PC-9 (cell line): ENCODE data around the gene KRT12.

Source experiments
- EZH2 ChIP-seq: fragments of 200-600 bp; sonication (generic); IDR thresholded peaks from 2 replicates; pipeline ENCODE4 v1.8.0; 2017; ENCODE audit warnings: antibody characterized with exemption, low read depth
- TF ChIP-seq, protein P1 (sequence below): fragments of 200-600 bp; sonication (generic); conservative IDR thresholded peaks from 2 replicates; pipeline ENCODE4 v1.6.1; 2017; ENCODE audit warnings: mixed run types, antibody characterized with exemption, mild to moderate bottlenecking, moderate library complexity

DNA sequence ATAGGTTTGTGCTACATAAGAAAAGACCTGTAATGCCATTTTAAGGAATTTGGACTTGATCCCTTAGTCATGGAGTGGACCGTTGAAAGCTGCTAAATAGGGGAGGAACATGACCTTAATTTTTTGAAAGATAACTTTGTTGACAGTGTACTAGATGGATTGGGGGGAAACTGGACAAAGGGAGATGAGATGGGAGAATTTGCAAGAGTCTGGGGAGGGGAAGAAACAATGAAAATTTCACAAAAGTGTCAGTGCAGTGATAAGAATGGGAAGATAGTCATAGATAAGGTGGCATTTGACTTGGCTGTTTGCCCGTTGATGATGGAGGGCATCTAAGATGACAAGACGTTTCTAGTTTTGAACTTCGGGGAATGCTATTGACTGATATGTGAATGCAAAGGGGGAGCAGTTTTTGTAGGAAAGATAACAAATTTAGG is 22.3 kb downstream of the KRT12 start:
- TF ChIP-seq, protein P1, sequence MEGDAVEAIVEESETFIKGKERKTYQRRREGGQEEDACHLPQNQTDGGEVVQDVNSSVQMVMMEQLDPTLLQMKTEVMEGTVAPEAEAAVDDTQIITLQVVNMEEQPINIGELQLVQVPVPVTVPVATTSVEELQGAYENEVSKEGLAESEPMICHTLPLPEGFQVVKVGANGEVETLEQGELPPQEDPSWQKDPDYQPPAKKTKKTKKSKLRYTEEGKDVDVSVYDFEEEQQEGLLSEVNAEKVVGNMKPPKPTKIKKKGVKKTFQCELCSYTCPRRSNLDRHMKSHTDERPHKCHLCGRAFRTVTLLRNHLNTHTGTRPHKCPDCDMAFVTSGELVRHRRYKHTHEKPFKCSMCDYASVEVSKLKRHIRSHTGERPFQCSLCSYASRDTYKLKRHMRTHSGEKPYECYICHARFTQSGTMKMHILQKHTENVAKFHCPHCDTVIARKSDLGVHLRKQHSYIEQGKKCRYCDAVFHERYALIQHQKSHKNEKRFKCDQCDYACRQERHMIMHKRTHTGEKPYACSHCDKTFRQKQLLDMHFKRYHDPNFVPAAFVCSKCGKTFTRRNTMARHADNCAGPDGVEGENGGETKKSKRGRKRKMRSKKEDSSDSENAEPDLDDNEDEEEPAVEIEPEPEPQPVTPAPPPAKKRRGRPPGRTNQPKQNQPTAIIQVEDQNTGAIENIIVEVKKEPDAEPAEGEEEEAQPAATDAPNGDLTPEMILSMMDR: no peak
- no peak for TF ChIP-seq EZH2
